SHP77 treated with DMSO at 0.1 percent for 48 hours (cell line): ENCODE measurements around the gene GIN1.
"Not testable (repeated sequence)": the region's sequence is repeated elsewhere in the genome, so short reads cannot be mapped to it uniquely, and the experiment has no call there.

Source experiments
- DNase-seq: peaks from one replicate; lab custom pipeline; 2025; lab: John Stamatoyannopoulos, UW

GIN1 gene

GRCh38 chr5:103119765-103120606, at the start of gene GIN1, which contains the start of gene PPIP5K2:
Gene GIN1, minus strand, starts transcription at chr5:103120138. Its CDS starts 11,431 bp downstream, at chr5:103108707.
Gene PPIP5K2, plus strand, starts transcription at chr5:103120301. Its CDS starts 9,289 bp downstream, at chr5:103129590.
- peak; percentile 95 for DNase-seq

- no peak for DNase-seq
Observed at GRCh38 chr5:103166706-103167105, 46.8 kb upstream of the GIN1 start.

GRCh38 chr5:103151156-103151555, 31.2 kb upstream of the GIN1 start:
- DNase-seq: no peak

- DNase-seq: no peak
Observed at GRCh38 chr5:103148213-103148612, 28.3 kb upstream of the GIN1 start.

- DNase-seq: no peak
Observed at GRCh38 chr5:103145196-103145595, 25.3 kb upstream of the GIN1 start.

GRCh38 chr5:103142132-103142531, 22.2 kb upstream of the GIN1 start:
- DNase-seq: not testable (repeated sequence)

- DNase-seq: peak; percentile 25
Observed at GRCh38 chr5:103139264-103139865, 19.4 kb upstream of the GIN1 start.

- no peak for DNase-seq
Observed at GRCh38 chr5:103138202-103138690, 18.3 kb upstream of the GIN1 start.

- no peak for DNase-seq
Observed at GRCh38 chr5:103135461-103135860, 15.5 kb upstream of the GIN1 start.

GRCh38 chr5:103133231-103133630, 13.3 kb upstream of the GIN1 start:
- no peak for DNase-seq

GRCh38 chr5:103132684-103133083, 12.7 kb upstream of the GIN1 start:
- DNase-seq: no peak

- no peak for DNase-seq
Observed at GRCh38 chr5:103128202-103128601, 8.3 kb upstream of the GIN1 start.

- no peak for DNase-seq
Observed at GRCh38 chr5:103127292-103127817, 7.4 kb upstream of the GIN1 start.

- DNase-seq: no peak
Observed at GRCh38 chr5:103126557-103126956, 6.6 kb upstream of the GIN1 start.

GRCh38 chr5:103122242-103122641, 2.3 kb upstream of the GIN1 start:
- DNase-seq: no peak

GRCh38 chr5:103120607-103121200, 766 bp upstream of the GIN1 start:
- no peak for DNase-seq

GRCh38 chr5:103119070-103119764, 721 bp downstream of the GIN1 start:
- DNase-seq: peak; percentile 52

- DNase-seq: no peak
Observed at GRCh38 chr5:103117471-103117991, 2.4 kb downstream of the GIN1 start.

- no peak for DNase-seq
Observed at GRCh38 chr5:103114440-103114839, 5.5 kb downstream of the GIN1 start.

- no peak for DNase-seq
Observed at GRCh38 chr5:103112910-103113309, 7.0 kb downstream of the GIN1 start.

- no peak for DNase-seq
Observed at GRCh38 chr5:103111468-103111867, 8.5 kb downstream of the GIN1 start.

GRCh38 chr5:103110403-103110802, 9.5 kb downstream of the GIN1 start:
- no peak for DNase-seq
